Panc1 (cell line): ENCODE data around the gene SBF2.

Source experiments
- CTCF ChIP-seq: fragments of 450-650 bp; IDR thresholded peaks from 2 replicates; pipeline ENCODE4 v1.5.1; 2017; ENCODE audit warnings: mild to moderate bottlenecking
- POLR2AphosphoS5 ChIP-seq: IDR thresholded peaks from 2 replicates; pipeline ENCODE4 v1.6.1; 2012; ENCODE audit warnings: mild to moderate bottlenecking, low read depth, low read length, moderate library complexity

GRCh38 chr11:10301656-10302358 is 7.8 kb upstream of the SBF2 start:
- TF ChIP-seq CTCF (no peak), POLR2AphosphoS5 (no peak)
